K562 (cell line): Measurements from ENCODE around the gene BRWD1. TPM values are rescaled to one million over a fixed set of nuclear protein-coding genes. Genes with fewer than 3 reads are reported as not detected.

Experiments used
- BDP1 ChIP-seq: IDR thresholded peaks from 3 replicates; pipeline ENCODE4 v1.6.1; 2011; ENCODE audit not compliant: insufficient read length, insufficient read depth
- DMBX1 ChIP-seq: fragments of 250-450 bp; sonication (Bioruptor Pico); IDR thresholded peaks from 2 replicates; pipeline ENCODE4 v1.8.0; 2022; ENCODE audit warnings: inconsistent platforms, mild to moderate bottlenecking, moderate library complexity, borderline replicate concordance
- FOS ChIP-seq: IDR thresholded peaks from 3 replicates; pipeline ENCODE4 v1.6.1; 2011; ENCODE audit not compliant: insufficient read length; ENCODE audit errors: extremely low read depth
- FOXA1 ChIP-seq: fragments of 450-650 bp; IDR thresholded peaks from 2 replicates; pipeline ENCODE4 v1.6.1; 2016; ENCODE audit warnings: mild to moderate bottlenecking, borderline replicate concordance
- HDAC1 ChIP-seq, 2 experiments: fragments of 450-650 bp; IDR thresholded peaks; 2 replicates each; pipeline ENCODE4 v1.6.1; 2016 to 2017; ENCODE audit warnings: inconsistent platforms in 1 of 2, mild to moderate bottlenecking in 1 of 2, moderate library complexity in 1 of 2
- HSF4 ChIP-seq: fragments of 250-450 bp; sonication (Bioruptor Pico); IDR thresholded peaks from 2 replicates; pipeline ENCODE4 v2.1.2; 2022; ENCODE audit warnings: mild to moderate bottlenecking, moderate library complexity, borderline replicate concordance
- MEIS2 ChIP-seq: fragments of 450-650 bp; IDR thresholded peaks from 2 replicates; pipeline ENCODE4 v1.6.1; 2014; ENCODE audit warnings: mild to moderate bottlenecking; ENCODE audit not compliant: partially characterized antibody
- NCOA4 ChIP-seq: fragments of 450-650 bp; IDR thresholded peaks from 2 replicates; pipeline ENCODE4 v1.6.1; 2018; ENCODE audit warnings: mild to moderate bottlenecking; ENCODE audit not compliant: partially characterized antibody
- ZNF785 ChIP-seq: fragments of 250-450 bp; sonication (Bioruptor Pico); IDR thresholded peaks from 2 replicates; pipeline ENCODE4 v1.4.0; 2020; ENCODE audit warnings: mild to moderate bottlenecking
- polyA plus RNA-seq, 8 experiments: library from polyadenylated mRNA; depleted of rRNA in 4 of 8; stranded (reverse) in 5 of 8; unstranded in 3 of 8; fragments of >200 nt; fragmentation: Nextera tagmentation in 2 of 8; fragmentation: Illumina TruSeq in 1 of 8; extraction: Ambion mirVana in 2 of 8; extraction: Trizol in 1 of 8; gene quantifications; 2 replicates each; pipeline versions ENCODE4 v1.2.1 to v1.2.3, GENCODE V29; 2011 to 2014; ENCODE audit warnings: inconsistent platforms in 1 of 8, missing spikeins in 1 of 8
- total RNA-seq, 7 experiments: library from RNA; depleted of rRNA in 6 of 7; stranded (reverse); fragments of >200 nt in 6 of 7; fragmentation: Illumina TruSeq in 2 of 7; extraction: Trizol in 2 of 7; gene quantifications; 2 replicates each; pipeline versions ENCODE4 v1.2.1 to v1.2.3, GENCODE V29; 2011 to 2021; ENCODE audit warnings: low replicate concordance in 1 of 7
- TF ChIP-seq, protein P1 (sequence below): fragments of 250-450 bp; sonication (Bioruptor Pico); IDR thresholded peaks from 2 replicates; pipeline ENCODE4 v1.4.0; 2020; ENCODE audit warnings: mild to moderate bottlenecking, moderate library complexity
- TF ChIP-seq, protein P2 (sequence below): fragments of 450-650 bp; IDR thresholded peaks from 2 replicates; pipeline ENCODE4 v1.6.1; 2018; ENCODE audit not compliant: partially characterized antibody
- TF ChIP-seq, protein P3 (sequence below): fragments of 250-450 bp; sonication (Bioruptor Pico); IDR thresholded peaks from 2 replicates; pipeline ENCODE4 v1.8.0; 2021; ENCODE audit warnings: moderate library complexity, mild to moderate bottlenecking, inconsistent platforms
- TF ChIP-seq, protein P4 (sequence below): fragments of 450-650 bp; IDR thresholded peaks from 2 replicates; pipeline ENCODE4 v1.6.1; 2016; ENCODE audit warnings: missing biosample characterization, missing genetic modification characterization
- TF ChIP-seq, protein P5 (sequence below), 2 experiments: fragments of 450-650 bp in 1 of 2; sonication (generic) in 1 of 2; formaldehyde crosslinking in 1 of 2; IDR thresholded peaks in 1 of 2; conservative IDR thresholded peaks in 1 of 2; 2 replicates each; pipeline versions ENCODE4 v1.6.1 to v1.8.1; 2016 to 2023; ENCODE audit warnings: mild to moderate bottlenecking in 2 of 2, moderate library complexity in 2 of 2, inconsistent platforms in 1 of 2, missing genetic modification reagents in 1 of 2
- TF ChIP-seq, protein P6 (sequence below): fragments of 450-650 bp; formaldehyde crosslinking; IDR thresholded peaks from 2 replicates; pipeline ENCODE4 v1.4.0; 2020; ENCODE audit warnings: mild to moderate bottlenecking, moderate library complexity

Gene BRWD1
- total and polyA plus RNA-seq, 9 of the 15 experiments (the other 6 are each of a cell fraction or from before 2014, with no cell fraction given): 10.1 to 60.2 (median 34.1) TPM

DNA sequence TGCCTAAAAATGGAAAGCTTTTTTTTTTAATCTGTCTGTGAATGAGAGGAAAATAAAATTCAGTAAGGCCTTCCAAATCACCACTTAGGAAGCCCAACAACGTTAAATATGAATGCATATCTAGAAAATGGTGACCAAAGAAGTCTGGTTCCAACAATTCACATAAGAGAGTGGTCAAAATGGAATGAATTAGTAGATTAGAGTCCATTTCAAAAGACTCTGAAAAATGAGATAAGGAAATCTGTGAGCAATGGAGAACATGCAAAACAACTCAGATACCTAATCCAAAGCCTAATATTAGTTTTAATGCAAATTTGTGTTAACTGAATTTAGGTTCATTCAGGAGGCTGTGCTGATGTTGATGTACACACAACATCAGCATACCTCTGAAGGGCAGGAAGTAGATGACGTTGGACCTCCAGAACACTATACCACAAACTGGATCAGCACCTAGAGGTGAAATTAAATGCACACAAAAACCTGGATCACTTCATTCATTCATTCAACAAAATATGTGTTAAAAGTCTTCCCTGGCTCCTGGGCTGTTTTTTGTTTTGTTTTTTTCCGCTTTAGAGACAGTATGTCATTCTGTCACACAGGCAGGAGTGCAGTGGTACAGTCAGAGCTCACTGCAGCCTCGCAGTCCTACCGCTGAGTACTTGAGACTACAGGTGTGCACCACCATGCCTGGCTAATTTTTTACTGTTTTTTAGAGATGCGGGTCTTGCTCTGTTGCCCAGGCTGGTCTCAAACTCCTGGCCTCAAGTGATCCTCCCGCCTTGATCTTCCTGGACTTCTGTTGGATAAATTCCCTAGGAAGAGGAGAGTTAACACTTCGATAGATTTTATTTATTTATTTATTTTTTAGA, 4.9 kb upstream of the BRWD1 start (continued):
- TF ChIP-seq, protein P1, sequence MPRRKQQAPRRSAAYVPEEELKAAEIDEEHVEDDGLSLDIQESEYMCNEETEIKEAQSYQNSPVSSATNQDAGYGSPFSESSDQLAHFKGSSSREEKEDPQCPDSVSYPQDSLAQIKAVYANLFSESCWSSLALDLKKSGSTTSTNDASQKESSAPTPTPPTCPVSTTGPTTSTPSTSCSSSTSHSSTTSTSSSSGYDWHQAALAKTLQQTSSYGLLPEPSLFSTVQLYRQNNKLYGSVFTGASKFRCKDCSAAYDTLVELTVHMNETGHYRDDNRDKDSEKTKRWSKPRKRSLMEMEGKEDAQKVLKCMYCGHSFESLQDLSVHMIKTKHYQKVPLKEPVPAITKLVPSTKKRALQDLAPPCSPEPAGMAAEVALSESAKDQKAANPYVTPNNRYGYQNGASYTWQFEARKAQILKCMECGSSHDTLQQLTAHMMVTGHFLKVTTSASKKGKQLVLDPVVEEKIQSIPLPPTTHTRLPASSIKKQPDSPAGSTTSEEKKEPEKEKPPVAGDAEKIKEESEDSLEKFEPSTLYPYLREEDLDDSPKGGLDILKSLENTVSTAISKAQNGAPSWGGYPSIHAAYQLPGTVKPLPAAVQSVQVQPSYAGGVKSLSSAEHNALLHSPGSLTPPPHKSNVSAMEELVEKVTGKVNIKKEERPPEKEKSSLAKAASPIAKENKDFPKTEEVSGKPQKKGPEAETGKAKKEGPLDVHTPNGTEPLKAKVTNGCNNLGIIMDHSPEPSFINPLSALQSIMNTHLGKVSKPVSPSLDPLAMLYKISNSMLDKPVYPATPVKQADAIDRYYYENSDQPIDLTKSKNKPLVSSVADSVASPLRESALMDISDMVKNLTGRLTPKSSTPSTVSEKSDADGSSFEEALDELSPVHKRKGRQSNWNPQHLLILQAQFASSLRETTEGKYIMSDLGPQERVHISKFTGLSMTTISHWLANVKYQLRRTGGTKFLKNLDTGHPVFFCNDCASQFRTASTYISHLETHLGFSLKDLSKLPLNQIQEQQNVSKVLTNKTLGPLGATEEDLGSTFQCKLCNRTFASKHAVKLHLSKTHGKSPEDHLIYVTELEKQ (CRISPR knock-in tag): no peak
- TF ChIP-seq DMBX1 (CRISPR knock-in tag) (no peak), NCOA4 (no peak), FOS (no peak), HDAC1 (IDR thresholded peaks at IDR 0.05) (no peak), FOXA1 (no peak), HSF4 (CRISPR knock-in tag) (0 out of 2 replicates have a peak, but pooled peaks have one; percentile 19), BDP1 (no peak), ZNF785 (CRISPR knock-in tag) (no peak), MEIS2 (peak; percentile 16)
- TF ChIP-seq, protein P2, sequence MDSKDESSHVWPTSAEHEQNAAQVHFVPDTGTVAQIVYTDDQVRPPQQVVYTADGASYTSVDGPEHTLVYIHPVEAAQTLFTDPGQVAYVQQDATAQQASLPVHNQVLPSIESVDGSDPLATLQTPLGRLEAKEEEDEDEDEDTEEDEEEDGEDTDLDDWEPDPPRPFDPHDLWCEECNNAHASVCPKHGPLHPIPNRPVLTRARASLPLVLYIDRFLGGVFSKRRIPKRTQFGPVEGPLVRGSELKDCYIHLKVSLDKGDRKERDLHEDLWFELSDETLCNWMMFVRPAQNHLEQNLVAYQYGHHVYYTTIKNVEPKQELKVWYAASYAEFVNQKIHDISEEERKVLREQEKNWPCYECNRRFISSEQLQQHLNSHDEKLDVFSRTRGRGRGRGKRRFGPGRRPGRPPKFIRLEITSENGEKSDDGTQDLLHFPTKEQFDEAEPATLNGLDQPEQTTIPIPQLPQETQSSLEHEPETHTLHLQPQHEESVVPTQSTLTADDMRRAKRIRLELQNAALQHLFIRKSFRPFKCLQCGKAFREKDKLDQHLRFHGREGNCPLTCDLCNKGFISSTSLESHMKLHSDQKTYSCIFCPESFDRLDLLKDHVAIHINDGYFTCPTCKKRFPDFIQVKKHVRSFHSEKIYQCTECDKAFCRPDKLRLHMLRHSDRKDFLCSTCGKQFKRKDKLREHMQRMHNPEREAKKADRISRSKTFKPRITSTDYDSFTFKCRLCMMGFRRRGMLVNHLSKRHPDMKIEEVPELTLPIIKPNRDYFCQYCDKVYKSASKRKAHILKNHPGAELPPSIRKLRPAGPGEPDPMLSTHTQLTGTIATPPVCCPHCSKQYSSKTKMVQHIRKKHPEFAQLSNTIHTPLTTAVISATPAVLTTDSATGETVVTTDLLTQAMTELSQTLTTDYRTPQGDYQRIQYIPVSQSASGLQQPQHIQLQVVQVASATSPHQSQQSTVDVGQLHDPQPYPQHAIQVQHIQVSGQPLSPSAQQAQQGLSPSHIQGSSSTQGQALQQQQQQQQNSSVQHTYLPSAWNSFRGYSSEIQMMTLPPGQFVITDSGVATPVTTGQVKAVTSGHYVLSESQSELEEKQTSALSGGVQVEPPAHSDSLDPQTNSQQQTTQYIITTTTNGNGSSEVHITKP: peak; percentile 12
- TF ChIP-seq, protein P3, sequence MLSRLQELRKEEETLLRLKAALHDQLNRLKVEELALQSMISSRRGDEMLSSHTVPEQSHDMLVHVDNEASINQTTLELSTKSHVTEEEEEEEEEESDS (CRISPR knock-in tag): no peak
- TF ChIP-seq, protein P4, sequence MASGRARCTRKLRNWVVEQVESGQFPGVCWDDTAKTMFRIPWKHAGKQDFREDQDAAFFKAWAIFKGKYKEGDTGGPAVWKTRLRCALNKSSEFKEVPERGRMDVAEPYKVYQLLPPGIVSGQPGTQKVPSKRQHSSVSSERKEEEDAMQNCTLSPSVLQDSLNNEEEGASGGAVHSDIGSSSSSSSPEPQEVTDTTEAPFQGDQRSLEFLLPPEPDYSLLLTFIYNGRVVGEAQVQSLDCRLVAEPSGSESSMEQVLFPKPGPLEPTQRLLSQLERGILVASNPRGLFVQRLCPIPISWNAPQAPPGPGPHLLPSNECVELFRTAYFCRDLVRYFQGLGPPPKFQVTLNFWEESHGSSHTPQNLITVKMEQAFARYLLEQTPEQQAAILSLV: no peak
- TF ChIP-seq, protein P5, sequence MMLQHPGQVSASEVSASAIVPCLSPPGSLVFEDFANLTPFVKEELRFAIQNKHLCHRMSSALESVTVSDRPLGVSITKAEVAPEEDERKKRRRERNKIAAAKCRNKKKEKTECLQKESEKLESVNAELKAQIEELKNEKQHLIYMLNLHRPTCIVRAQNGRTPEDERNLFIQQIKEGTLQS (IDR thresholded peaks at IDR 0.05): no peak
- TF ChIP-seq, protein P5 (CRISPR knock-in tag; conservative IDR thresholded peaks at IDR 0.05): no peak
- TF ChIP-seq, protein P6, sequence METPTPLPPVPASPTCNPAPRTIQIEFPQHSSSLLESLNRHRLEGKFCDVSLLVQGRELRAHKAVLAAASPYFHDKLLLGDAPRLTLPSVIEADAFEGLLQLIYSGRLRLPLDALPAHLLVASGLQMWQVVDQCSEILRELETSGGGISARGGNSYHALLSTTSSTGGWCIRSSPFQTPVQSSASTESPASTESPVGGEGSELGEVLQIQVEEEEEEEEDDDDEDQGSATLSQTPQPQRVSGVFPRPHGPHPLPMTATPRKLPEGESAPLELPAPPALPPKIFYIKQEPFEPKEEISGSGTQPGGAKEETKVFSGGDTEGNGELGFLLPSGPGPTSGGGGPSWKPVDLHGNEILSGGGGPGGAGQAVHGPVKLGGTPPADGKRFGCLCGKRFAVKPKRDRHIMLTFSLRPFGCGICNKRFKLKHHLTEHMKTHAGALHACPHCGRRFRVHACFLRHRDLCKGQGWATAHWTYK (CRISPR knock-in tag): no peak
